HEK293T (cell line): Measurements from ENCODE around the gene ALOX5.

Experiments used
- BHLHE40 ChIP-seq: fragments of 450-650 bp; IDR thresholded peaks from 2 replicates; pipeline ENCODE4 v1.6.1; 2016; ENCODE audit warnings: mild to moderate bottlenecking, moderate library complexity, borderline replicate concordance
- CTBP1 ChIP-seq: fragments of 450-650 bp; IDR thresholded peaks from 2 replicates; pipeline ENCODE4 v1.6.1; 2016; ENCODE audit warnings: borderline replicate concordance
- ELF4 ChIP-seq: fragments of 450-650 bp; IDR thresholded peaks from 2 replicates; pipeline ENCODE4 v1.6.1; 2017; ENCODE audit warnings: antibody characterized with exemption
- FOXA1 ChIP-seq: fragments of 450-650 bp; IDR thresholded peaks from 2 replicates; pipeline ENCODE4 v1.6.1; 2016; ENCODE audit warnings: mild to moderate bottlenecking
- FOXK2 ChIP-seq: fragments of 450-650 bp; IDR thresholded peaks from 2 replicates; pipeline ENCODE4 v1.6.1; 2016; ENCODE audit warnings: mild to moderate bottlenecking
- FOXM1 ChIP-seq: fragments of 450-650 bp; IDR thresholded peaks from 2 replicates; pipeline ENCODE4 v1.6.1; 2017; ENCODE audit warnings: mild to moderate bottlenecking, borderline replicate concordance
- HDGF ChIP-seq: fragments of 450-650 bp; IDR thresholded peaks from 2 replicates; pipeline ENCODE4 v1.6.1; 2017; ENCODE audit warnings: antibody characterized with exemption, borderline replicate concordance
- L3MBTL2 ChIP-seq: fragments of 450-650 bp; conservative IDR thresholded peaks from 2 replicates; pipeline ENCODE4 v1.6.1; 2016; ENCODE audit warnings: mild to moderate bottlenecking
- NFRKB ChIP-seq: fragments of 450-650 bp; IDR thresholded peaks from 2 replicates; pipeline ENCODE4 v1.6.1; 2016; ENCODE audit warnings: mild to moderate bottlenecking, moderate library complexity
- PKNOX1 ChIP-seq: fragments of 450-650 bp; IDR thresholded peaks from 2 replicates; pipeline ENCODE4 v1.6.1; 2016
- SP1 ChIP-seq: fragments of 450-650 bp; IDR thresholded peaks from 2 replicates; pipeline ENCODE4 v1.6.1; 2017
- SUZ12 ChIP-seq: fragments of 450-650 bp; IDR thresholded peaks from 2 replicates; pipeline ENCODE4 v1.6.1; 2016; ENCODE audit warnings: mild to moderate bottlenecking
- TARDBP ChIP-seq: fragments of 450-650 bp; IDR thresholded peaks from 2 replicates; pipeline ENCODE4 v1.6.1; 2016
- ZNF384 ChIP-seq: fragments of 450-650 bp; IDR thresholded peaks from 2 replicates; pipeline ENCODE4 v1.6.1; 2016

- TF ChIP-seq L3MBTL2 (no peak), BHLHE40 (no peak), TARDBP (no peak), ZNF384 (no peak), FOXK2 (no peak), CTBP1 (no peak), PKNOX1 (no peak), HDGF (no peak), SP1 (no peak), FOXM1 (no peak), NFRKB (no peak), FOXA1 (no peak), SUZ12 (no peak), ELF4 (no peak)
Measured at GRCh38 chr10:45451407-45451806, 77.4 kb downstream of the ALOX5 start.
